Calu3 (cell line): ENCODE measurements around the gene RGS2. TPM values are rescaled to one million over a fixed set of nuclear protein-coding genes. Genes with fewer than 3 reads are reported as not detected.

Experiments used
- BruUV-seq: library from RNA; stranded (reverse); fragments of 400-500 nt; replicated peaks from 2 replicates; lab custom pipeline; 2021; lab: Mats Ljungman, UMichigan
- CTCF ChIA-PET: fragments of 300-600 bp; sonication (Branson Sonifier 250); formaldehyde crosslinking; loops from one replicate; lab custom pipeline; 2022; ENCODE audit warnings: antibody characterized with exemption; lab: Charles Lee
- DNase-seq: peaks from one replicate; pipeline ENCODE4 v3.0.0; 2022
- H3K27ac Mint-ChIP-seq: one replicate; pipeline ENCODE4 v1.8.0; 2022; ENCODE audit warnings: mixed read lengths; ENCODE audit not compliant: unreplicated experiment
- H3K27me3 Mint-ChIP-seq: one replicate; pipeline ENCODE4 v1.8.0; 2022; ENCODE audit warnings: mixed read lengths; ENCODE audit not compliant: unreplicated experiment
- H3K36me3 Mint-ChIP-seq: one replicate; pipeline ENCODE4 v1.8.0; 2022; ENCODE audit warnings: mild to moderate bottlenecking, moderate library complexity, mixed read lengths; ENCODE audit not compliant: insufficient read depth, unreplicated experiment
- H3K4me1 Mint-ChIP-seq: one replicate; pipeline ENCODE4 v1.8.0; 2022; ENCODE audit warnings: mild to moderate bottlenecking, low read depth, mixed read lengths; ENCODE audit not compliant: unreplicated experiment
- H3K4me3 Mint-ChIP-seq: one replicate; pipeline ENCODE4 v1.8.0; 2022; ENCODE audit warnings: mild to moderate bottlenecking, low read depth, moderate library complexity, mixed read lengths; ENCODE audit not compliant: unreplicated experiment
- H3K9me3 Mint-ChIP-seq: one replicate; pipeline ENCODE4 v1.8.0; 2022; ENCODE audit warnings: low read depth, mixed read lengths; ENCODE audit not compliant: unreplicated experiment
- CTCF ChIP-seq: fragments of 200-600 bp; IDR thresholded peaks from one replicate; pipeline ENCODE4 v1.8.0; 2022; ENCODE audit warnings: antibody characterized with exemption; ENCODE audit not compliant: unreplicated experiment
- intact Hi-C: fragments of 100-400 bp; cut with micrococcal nuclease; formaldehyde crosslinking; loops from one replicate; pipeline ENCODE4 v1.10.0; 2022; ENCODE audit not compliant: unreplicated experiment
- total RNA-seq: library from RNA; stranded (reverse); gene quantifications from 2 replicates; pipeline ENCODE4 v1.2.3, GENCODE V29; 2022

RGS2 gene
- total RNA-seq, 1 experiment from 2014 or later: 46.9 TPM

DNA sequence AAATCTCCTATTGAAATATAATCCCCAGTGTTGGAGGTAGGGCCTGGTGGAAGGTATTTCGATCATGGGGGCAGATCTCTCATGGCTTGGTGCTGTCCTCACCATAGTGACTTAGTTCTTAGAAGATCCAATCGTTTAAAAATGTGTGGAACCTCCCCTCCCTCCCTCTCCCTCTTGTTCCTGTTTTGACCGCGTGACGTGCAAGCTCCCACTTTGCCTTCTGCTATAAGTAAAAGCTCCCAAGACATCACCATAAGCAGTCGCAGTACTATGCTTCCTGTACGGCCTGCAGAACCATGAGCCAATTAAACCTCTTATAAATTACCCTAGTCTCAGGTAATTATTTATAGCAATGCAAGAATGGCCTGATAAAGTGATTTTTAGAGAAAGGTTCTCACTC is 10.9 kb upstream of the RGS2 start:
- Mint-ChIP-seq H3K27me3 (no peaks in the 10 kb centered on the region), H3K4me1 (peaks cover 9% of the 10 kb centered on the region), H3K9me3 (no peaks in the 10 kb centered on the region), H3K36me3 (no peaks in the 10 kb centered on the region), H3K27ac (no peak overlapping the region), H3K4me3 (no peak overlapping the region)
- DNase-seq: no peak
- CTCF ChIA-PET: interaction anchor here (0.8 to 1.9 kb wide), 2 partner anchors 9 to 21 kb away, joined by 4 to 7 read pairs; no protein-coding TSS in a partner anchor
- BruUV-seq: no TSS peak
- no peak for TF ChIP-seq CTCF
- intact Hi-C loops: no loop called here

- H3K4me1 Mint-ChIP-seq: peaks cover under 1% of the 10 kb centered on the region
- intact Hi-C loops: no loop called here
- TF ChIP-seq CTCF: no peak
- peaks cover 6% of the 10 kb centered on the region for H3K36me3 Mint-ChIP-seq
- CTCF ChIA-PET: no interaction called here
- H3K27ac Mint-ChIP-seq: no peak overlapping the region
- H3K27me3 Mint-ChIP-seq: no peaks in the 10 kb centered on the region
- no peak overlapping the region for H3K4me3 Mint-ChIP-seq
- BruUV-seq: no TSS peak
- DNase-seq: no peak
- H3K9me3 Mint-ChIP-seq: no peaks in the 10 kb centered on the region
Observed at GRCh38 chr1:192801451-192801850, 7.4 kb upstream of the RGS2 start.

DNA sequence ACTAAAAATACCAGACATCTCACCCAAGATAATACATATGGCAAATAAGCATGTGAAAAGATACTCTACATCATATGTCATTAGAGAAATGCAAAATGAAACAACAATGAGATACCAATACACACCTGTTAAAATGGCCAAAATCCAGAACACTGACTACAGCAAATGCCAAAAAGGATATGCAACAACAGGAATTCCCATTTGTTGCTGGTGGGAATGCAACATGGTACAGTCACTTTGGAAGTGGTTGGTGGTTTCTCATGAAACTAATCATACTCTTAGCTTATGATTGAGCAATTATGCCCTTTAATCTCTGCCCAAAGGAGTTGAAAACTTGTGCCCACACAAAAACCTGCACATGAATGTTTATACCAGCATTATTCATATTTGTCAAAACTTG is 6.4 kb upstream of the RGS2 start:
- Mint-ChIP-seq H3K36me3 (peaks cover 15% of the 10 kb centered on the region), H3K9me3 (no peaks in the 10 kb centered on the region), H3K4me3 (no peak overlapping the region), H3K4me1 (peaks cover 10% of the 10 kb centered on the region), H3K27ac (no peak overlapping the region), H3K27me3 (no peaks in the 10 kb centered on the region)
- intact Hi-C loops: no loop called here
- no peak for DNase-seq
- no peak for TF ChIP-seq CTCF
- CTCF ChIA-PET: no interaction called here
- BruUV-seq: no TSS peak

GRCh38 chr1:192803501-192803900 is 5.3 kb upstream of the RGS2 start:
- H3K27me3 Mint-ChIP-seq: no peaks in the 10 kb centered on the region
- peaks cover 26% of the 10 kb centered on the region for H3K36me3 Mint-ChIP-seq
- intact Hi-C loops: no loop called here
- CTCF ChIA-PET: no interaction called here
- peaks cover 21% of the 10 kb centered on the region for H3K4me1 Mint-ChIP-seq
- no peak overlapping the region for H3K27ac Mint-ChIP-seq
- H3K9me3 Mint-ChIP-seq: no peaks in the 10 kb centered on the region
- no peak for DNase-seq
- no peak for TF ChIP-seq CTCF
- no TSS peak for BruUV-seq
- no peak overlapping the region for H3K4me3 Mint-ChIP-seq
